GM12878 (cell line): ENCODE measurements around the gene GOLT1B. TPM values are rescaled to one million over a fixed set of nuclear protein-coding genes. Genes with fewer than 3 reads are reported as not detected.

ENCODE experiments used
- ATAC-seq: fragments of 200-7000 bp; cut with Tn5 transposase; 3 replicates; pipeline ENCODE4 v1.9.1; 2020; ENCODE audit warnings: mild to moderate bottlenecking, moderate library complexity
- BruUV-seq: library from RNA; stranded (reverse); fragments of 400-500 nt; replicated peaks from 2 replicates; lab custom pipeline; 2021; lab: Mats Ljungman, UMichigan
- CTCF ChIA-PET: fragments of 300-600 bp; sonication (Branson Sonifier 250); formaldehyde crosslinking; extraction: SDS; loops from one replicate; lab custom pipeline; 2021; ENCODE audit warnings: inconsistent platforms; lab: Yijun Ruan, JAX
- POLR2A ChIA-PET: fragments of 350-600 bp; formaldehyde crosslinking; extraction: SDS; loops from one replicate; lab custom pipeline; 2021; ENCODE audit warnings: inconsistent platforms; lab: Charles Lee
- RAD21 ChIA-PET: fragments of 300-600 bp; sonication (Branson Sonifier 250); formaldehyde crosslinking; loops from one replicate; lab custom pipeline; 2023; ENCODE audit warnings: antibody characterized with exemption; ENCODE audit not compliant: unreplicated experiment; lab: Charles Lee
- SMC1A ChIA-PET: fragments of 300-600 bp; sonication (Branson Sonifier 250); formaldehyde crosslinking; loops from one replicate; lab custom pipeline; 2023; ENCODE audit not compliant: unreplicated experiment, uncharacterized antibody; lab: Charles Lee
- DNase-seq: peaks from one replicate; pipeline ENCODE4 v3.0.0-alpha.2; 2011; ENCODE audit warnings: low read depth, low spot score
- FAIRE-seq: peaks from 3 replicates; lab custom pipeline; 2011; peaks lifted over from hg19 to GRCh38; lab: Jason Lieb, UNC
- H2AFZ ChIP-seq: 2 replicates; pipeline ENCODE4 v1.6.0; 2011; ENCODE audit warnings: low read depth, low read length, control low read depth; ENCODE audit not compliant: control insufficient read depth
- H3K27ac ChIP-seq: 2 replicates; pipeline ENCODE4 v1.5.1; 2011; ENCODE audit warnings: control low read depth; ENCODE audit not compliant: control insufficient read depth, insufficient read depth
- H3K27me3 ChIP-seq, 2 experiments: replicated peaks in 1 of 2; 2 replicates each; pipeline versions ENCODE4 v1.6.0 to v1.6.1; 2011; ENCODE audit warnings: low read length in 1 of 2; ENCODE audit not compliant: control insufficient read depth in 2 of 2, insufficient read depth in 2 of 2
- H3K36me3 ChIP-seq, 2 experiments: 2 replicates each; pipeline ENCODE4 v1.5.1; 2011; ENCODE audit warnings: low read length in 1 of 2; ENCODE audit not compliant: control insufficient read depth in 2 of 2, insufficient read depth in 2 of 2
- H3K4me1 ChIP-seq: 2 replicates; pipeline ENCODE4 v1.6.1; 2011; ENCODE audit warnings: mild to moderate bottlenecking, low read length, moderate library complexity, mixed read lengths; ENCODE audit not compliant: control insufficient read depth, insufficient read depth
- H3K4me2 ChIP-seq: 2 replicates; pipeline ENCODE4 v1.6.0; 2011; ENCODE audit warnings: control low read depth; ENCODE audit not compliant: control insufficient read depth, insufficient read depth
- H3K4me3 ChIP-seq: fragments of 200-600 bp; sonication (generic); 2 replicates; pipeline ENCODE4 v1.5.1; 2016
- H3K79me2 ChIP-seq: 2 replicates; pipeline ENCODE4 v1.6.0; 2011; ENCODE audit warnings: low read length; ENCODE audit not compliant: control insufficient read depth, insufficient read depth
- H3K9ac ChIP-seq: 2 replicates; pipeline ENCODE4 v1.8.0; 2011; ENCODE audit warnings: low read length, control low read depth, mixed read lengths; ENCODE audit not compliant: control insufficient read depth, insufficient read depth
- H3K9me3 ChIP-seq: replicated peaks from 3 replicates; pipeline ENCODE4 v1.5.1; 2011; ENCODE audit warnings: mild to moderate bottlenecking, low read length; ENCODE audit not compliant: control insufficient read depth, insufficient read depth
- H4K20me1 ChIP-seq: 2 replicates; pipeline ENCODE4 v1.6.0; 2011; ENCODE audit not compliant: control insufficient read depth, insufficient read depth
- BHLHE40 ChIP-seq, 2 experiments: fragments of 450-650 bp in 1 of 2; IDR thresholded peaks; 2 replicates each; pipeline ENCODE4 v1.6.1; 2011 to 2017; ENCODE audit warnings: low read depth in 2 of 2, borderline replicate concordance in 1 of 2, improper control_type of control experiment in 1 of 2, low read length in 1 of 2, mild to moderate bottlenecking in 1 of 2
- CREB1 ChIP-seq: IDR thresholded peaks from 2 replicates; pipeline ENCODE4 v1.6.1; 2012; ENCODE audit warnings: low read depth, mild to moderate bottlenecking, inconsistent platforms
- CREM ChIP-seq: IDR thresholded peaks from 2 replicates; pipeline ENCODE4 v1.6.1; 2014; ENCODE audit warnings: antibody characterized with exemption, low read depth
- EP300 ChIP-seq, 2 experiments: fragments of 150-350 bp in 1 of 2; IDR thresholded peaks; 2 replicates each; pipeline ENCODE4 v1.6.1; 2011 to 2012; ENCODE audit warnings: low read depth in 2 of 2, low read length in 2 of 2, borderline replicate concordance in 1 of 2, improper control_type of control experiment in 1 of 2, inconsistent platforms in 1 of 2; ENCODE audit not compliant: control insufficient read depth in 1 of 2
- LARP7 ChIP-seq: fragments of 450-650 bp; IDR thresholded peaks from 2 replicates; pipeline ENCODE4 v1.6.1; 2017; ENCODE audit warnings: mild to moderate bottlenecking
- MYB ChIP-seq: fragments of 150-350 bp; IDR thresholded peaks from 2 replicates; pipeline ENCODE4 v1.6.1; 2014; ENCODE audit warnings: mild to moderate bottlenecking, low read depth, low read length, borderline replicate concordance
- MYC ChIP-seq: IDR thresholded peaks from 2 replicates; pipeline ENCODE4 v1.6.1; 2011; ENCODE audit warnings: mild to moderate bottlenecking, low read length, moderate library complexity, inconsistent platforms; ENCODE audit not compliant: insufficient read depth, insufficient replicate concordance, insufficient read length, severe bottlenecking
- NFXL1 ChIP-seq: fragments of 450-650 bp; IDR thresholded peaks from 2 replicates; pipeline ENCODE4 v1.6.1; 2017; ENCODE audit warnings: antibody characterized with exemption, mild to moderate bottlenecking, borderline replicate concordance
- NFYA ChIP-seq: IDR thresholded peaks from 2 replicates; pipeline ENCODE4 v1.6.1; 2011; ENCODE audit warnings: low read depth, mild to moderate bottlenecking, low read length, improper control_type of control experiment, borderline replicate concordance
- NR2C1 ChIP-seq: fragments of 450-650 bp; IDR thresholded peaks from 2 replicates; pipeline ENCODE4 v1.6.1; 2017; ENCODE audit warnings: antibody characterized with exemption, mild to moderate bottlenecking, moderate library complexity
- PAX5 ChIP-seq: IDR thresholded peaks from 2 replicates; pipeline ENCODE4 v1.6.1; 2011; ENCODE audit warnings: low read depth, low read length, borderline replicate concordance
- POLR2AphosphoS5 ChIP-seq: IDR thresholded peaks from 2 replicates; pipeline ENCODE4 v1.6.1; 2011; ENCODE audit warnings: mild to moderate bottlenecking, low read length, inconsistent platforms
- RAD51 ChIP-seq: fragments of 450-650 bp; IDR thresholded peaks from 2 replicates; pipeline ENCODE4 v1.6.1; 2016; ENCODE audit warnings: moderate library complexity, mild to moderate bottlenecking, inconsistent platforms
- RB1 ChIP-seq: fragments of 450-650 bp; formaldehyde crosslinking; IDR thresholded peaks from 2 replicates; pipeline ENCODE4 v1.6.1; 2017; ENCODE audit warnings: mild to moderate bottlenecking, borderline replicate concordance
- SUPT20H ChIP-seq: IDR thresholded peaks from 2 replicates; pipeline ENCODE4 v1.6.1; 2011; ENCODE audit warnings: low read depth, mild to moderate bottlenecking, low read length, moderate library complexity, borderline replicate concordance; ENCODE audit not compliant: control insufficient read depth
- WGBS: methylation state at CpG from one replicate; pipeline ENCODE4 v1.1.6; 2016; ENCODE audit warnings: low lambda C conversion rate; ENCODE audit not compliant: insufficient replicate concordance, insufficient coverage; ENCODE audit errors: missing lambda C conversion rate; 5-methylcytosine and 5-hydroxymethylcytosine counted together
- in situ Hi-C: fragments of 300-500 bp; cut with MboI; formaldehyde crosslinking; loops from 9 replicates; pipeline ENCODE4 v1.14.3; 2018; ENCODE audit warnings: mixed read lengths
- intact Hi-C: fragments of 100-400 bp; cut with micrococcal nuclease; formaldehyde crosslinking; loops from one replicate; pipeline ENCODE4 v1.14.2; 2022; ENCODE audit not compliant: unreplicated experiment
- polyA plus RNA-seq, 11 experiments: library from polyadenylated mRNA; depleted of rRNA in 4 of 11; unstranded in 6 of 11; stranded (reverse) in 5 of 11; fragments of >200 nt; fragmentation: Nextera tagmentation in 4 of 11; fragmentation: Illumina TruSeq in 1 of 11; extraction: Ambion mirVana in 4 of 11; extraction: Trizol in 1 of 11; gene quantifications; 1 replicate in 1 of 11; 2 replicates in 10 of 11; pipeline versions ENCODE4 v1.2.1 to v1.2.3, GENCODE V29; 2011 to 2016; ENCODE audit warnings: inconsistent platforms in 2 of 11, missing spikeins in 2 of 11, low read depth in 1 of 11
- total RNA-seq, 4 experiments: library from RNA; depleted of rRNA in 3 of 4; stranded (reverse); fragments of >200 nt in 3 of 4; fragmentation: Illumina TruSeq in 1 of 4; extraction: Trizol in 1 of 4; gene quantifications; 2 replicates each; pipeline versions ENCODE4 v1.2.1 to v1.2.3, GENCODE V29; 2013 to 2021
- TF ChIP-seq, protein P1 (sequence below): fragments of 150-350 bp; IDR thresholded peaks from 2 replicates; pipeline ENCODE4 v1.6.1; 2016; ENCODE audit warnings: low read depth, low read length

Gene GOLT1B
- total and polyA plus RNA-seq, 10 of the 15 experiments (the other 5 are each of a cell fraction or from before 2014, with no cell fraction given), result 18.3 to 77.4 (median 32.9) TPM

DNA sequence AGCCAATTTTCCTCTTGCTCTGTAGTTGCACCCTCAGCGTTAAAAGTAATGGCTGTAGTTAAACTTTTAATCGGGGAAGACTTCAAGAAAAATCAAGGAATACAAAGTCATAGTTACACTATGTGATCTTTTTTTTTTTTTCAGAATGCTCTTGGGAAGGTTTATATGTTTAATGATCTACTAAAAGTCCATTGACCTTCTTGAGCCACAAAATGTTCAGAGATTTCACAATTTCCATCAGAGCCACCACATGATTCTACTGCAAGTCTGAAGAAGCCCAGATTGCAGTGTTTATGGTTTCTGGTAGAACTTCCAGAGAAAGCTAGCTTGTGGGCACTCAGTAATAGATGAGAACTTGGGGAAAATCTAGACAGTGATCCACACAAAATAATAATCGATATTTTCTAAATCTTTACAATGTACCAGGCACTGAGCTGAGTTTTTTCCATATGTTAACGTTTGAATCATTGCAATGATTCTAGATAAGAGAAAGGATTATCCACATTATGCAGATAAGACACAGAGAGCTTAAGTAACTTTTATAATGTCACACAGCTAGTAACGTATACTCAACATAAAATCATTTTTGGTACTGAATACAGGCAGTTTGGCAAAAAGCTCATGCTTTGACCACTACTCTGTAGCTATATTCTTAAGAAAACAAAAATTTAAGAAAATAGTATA is 64.8 kb downstream of the GOLT1B start:
- in situ Hi-C loops, result no loop called here
- no peaks in the 10 kb centered on the region for H3K27me3 ChIP-seq

More for the DNA sequence above, 64.8 kb downstream of the GOLT1B start:
- DNase-seq, result no peak
- Histone ChIP-seq H3K9ac (no peak overlapping the region), H3K4me1 (no peaks in the 10 kb centered on the region), H3K4me2 (no peak overlapping the region), H3K36me3 (no peaks in the 10 kb centered on the region), H3K4me3 (no peak overlapping the region), H3K79me2 (no peaks in the 10 kb centered on the region), H3K27ac (no peak overlapping the region), H2AFZ (no peak overlapping the region), H4K20me1 (no peaks in the 10 kb centered on the region), H3K9me3 (no peaks in the 10 kb centered on the region)
- FAIRE-seq, result no peak
- ChIA-PET POLR2A (no interaction called here), RAD21 (interaction anchor here (1.2 kb wide), 1 partner anchor 28 kb away, joined by 3 read pairs; no protein-coding TSS in a partner anchor), SMC1A (no interaction called here), CTCF (interaction anchor here (0.7 kb wide), 1 partner anchor 113 kb away, joined by 3 read pairs; no protein-coding TSS in a partner anchor)
- no TSS peak for BruUV-seq
- intact Hi-C loops, result no loop called here
- 33% methylated on average over 5 of the region's 5 CpGs for WGBS
- ATAC-seq, result no peak
- no peak for TF ChIP-seq NFYA
- TF ChIP-seq BHLHE40 (IDR thresholded peaks at IDR 0.05; ENCODE audit: borderline replicate concordance in 1 of 2, low read depth in 2 of 2, low read length in 1 of 2), result no peak
- TF ChIP-seq POLR2AphosphoS5, result no peak
- no peak for TF ChIP-seq RAD51
- TF ChIP-seq, protein P1, sequence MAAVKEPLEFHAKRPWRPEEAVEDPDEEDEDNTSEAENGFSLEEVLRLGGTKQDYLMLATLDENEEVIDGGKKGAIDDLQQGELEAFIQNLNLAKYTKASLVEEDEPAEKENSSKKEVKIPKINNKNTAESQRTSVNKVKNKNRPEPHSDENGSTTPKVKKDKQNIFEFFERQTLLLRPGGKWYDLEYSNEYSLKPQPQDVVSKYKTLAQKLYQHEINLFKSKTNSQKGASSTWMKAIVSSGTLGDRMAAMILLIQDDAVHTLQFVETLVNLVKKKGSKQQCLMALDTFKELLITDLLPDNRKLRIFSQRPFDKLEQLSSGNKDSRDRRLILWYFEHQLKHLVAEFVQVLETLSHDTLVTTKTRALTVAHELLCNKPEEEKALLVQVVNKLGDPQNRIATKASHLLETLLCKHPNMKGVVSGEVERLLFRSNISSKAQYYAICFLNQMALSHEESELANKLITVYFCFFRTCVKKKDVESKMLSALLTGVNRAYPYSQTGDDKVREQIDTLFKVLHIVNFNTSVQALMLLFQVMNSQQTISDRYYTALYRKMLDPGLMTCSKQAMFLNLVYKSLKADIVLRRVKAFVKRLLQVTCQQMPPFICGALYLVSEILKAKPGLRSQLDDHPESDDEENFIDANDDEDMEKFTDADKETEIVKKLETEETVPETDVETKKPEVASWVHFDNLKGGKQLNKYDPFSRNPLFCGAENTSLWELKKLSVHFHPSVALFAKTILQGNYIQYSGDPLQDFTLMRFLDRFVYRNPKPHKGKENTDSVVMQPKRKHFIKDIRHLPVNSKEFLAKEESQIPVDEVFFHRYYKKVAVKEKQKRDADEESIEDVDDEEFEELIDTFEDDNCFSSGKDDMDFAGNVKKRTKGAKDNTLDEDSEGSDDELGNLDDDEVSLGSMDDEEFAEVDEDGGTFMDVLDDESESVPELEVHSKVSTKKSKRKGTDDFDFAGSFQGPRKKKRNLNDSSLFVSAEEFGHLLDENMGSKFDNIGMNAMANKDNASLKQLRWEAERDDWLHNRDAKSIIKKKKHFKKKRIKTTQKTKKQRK, result no peak
- no peak for TF ChIP-seq RB1
- no peak for TF ChIP-seq PAX5
- TF ChIP-seq NR2C1, result no peak
- no peak for TF ChIP-seq MYB
- TF ChIP-seq LARP7, result no peak
- TF ChIP-seq EP300 (IDR thresholded peaks at IDR 0.05; ENCODE audit: borderline replicate concordance in 1 of 2, control insufficient read depth in 1 of 2, low read depth in 2 of 2, low read length in 2 of 2), result no peak
- no peak for TF ChIP-seq CREM
- TF ChIP-seq MYC, result no peak
- TF ChIP-seq CREB1, result no peak
- no peak for TF ChIP-seq SUPT20H
- no peak for TF ChIP-seq NFXL1
